Measurements from ENCODE around the gene EML3.
"Not testable (repeated sequence)": the region's sequence is repeated elsewhere in the genome, so short reads cannot be mapped to it uniquely, and the experiment has no call there.

Gene EML3

DNA sequence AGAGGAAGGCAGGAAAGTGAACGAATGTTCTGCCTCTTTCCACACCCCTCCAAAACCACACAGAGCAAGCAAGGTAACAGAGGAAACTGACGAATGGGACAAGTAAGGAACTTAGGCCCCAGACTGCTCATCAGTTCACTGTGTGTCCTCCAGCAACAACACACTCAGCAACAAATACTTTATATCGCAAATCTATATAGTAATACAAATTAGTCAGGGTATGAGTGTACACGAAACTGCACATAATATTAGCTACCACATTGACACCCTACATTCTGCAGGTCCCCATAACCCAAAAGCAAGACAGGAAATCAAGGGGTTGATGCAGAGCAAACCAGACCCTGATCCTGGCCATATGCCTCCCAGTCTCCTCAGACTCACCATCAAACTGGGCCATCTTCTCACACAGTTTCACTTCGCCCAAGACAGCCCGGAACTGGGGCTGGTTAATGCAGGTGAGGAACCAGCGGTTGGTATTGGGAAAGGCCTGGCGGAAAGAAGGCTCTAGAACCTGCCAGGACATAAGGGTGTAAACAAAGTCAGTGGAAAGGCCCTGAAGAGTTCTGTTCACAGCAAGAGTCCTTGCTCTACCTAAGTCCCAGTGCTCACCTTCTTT is 45.4 kb downstream of the EML3 start:
- TF ChIP-seq, protein P1, sequence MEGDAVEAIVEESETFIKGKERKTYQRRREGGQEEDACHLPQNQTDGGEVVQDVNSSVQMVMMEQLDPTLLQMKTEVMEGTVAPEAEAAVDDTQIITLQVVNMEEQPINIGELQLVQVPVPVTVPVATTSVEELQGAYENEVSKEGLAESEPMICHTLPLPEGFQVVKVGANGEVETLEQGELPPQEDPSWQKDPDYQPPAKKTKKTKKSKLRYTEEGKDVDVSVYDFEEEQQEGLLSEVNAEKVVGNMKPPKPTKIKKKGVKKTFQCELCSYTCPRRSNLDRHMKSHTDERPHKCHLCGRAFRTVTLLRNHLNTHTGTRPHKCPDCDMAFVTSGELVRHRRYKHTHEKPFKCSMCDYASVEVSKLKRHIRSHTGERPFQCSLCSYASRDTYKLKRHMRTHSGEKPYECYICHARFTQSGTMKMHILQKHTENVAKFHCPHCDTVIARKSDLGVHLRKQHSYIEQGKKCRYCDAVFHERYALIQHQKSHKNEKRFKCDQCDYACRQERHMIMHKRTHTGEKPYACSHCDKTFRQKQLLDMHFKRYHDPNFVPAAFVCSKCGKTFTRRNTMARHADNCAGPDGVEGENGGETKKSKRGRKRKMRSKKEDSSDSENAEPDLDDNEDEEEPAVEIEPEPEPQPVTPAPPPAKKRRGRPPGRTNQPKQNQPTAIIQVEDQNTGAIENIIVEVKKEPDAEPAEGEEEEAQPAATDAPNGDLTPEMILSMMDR (IDR thresholded peaks at IDR 0.05; ENCODE audit: insufficient read depth, missing control alignments): no peak
- no peak for DNase-seq (ENCODE audit: insufficient read length, low spot score)
- FAIRE-seq: no peak

- TF ChIP-seq, protein P1 (IDR thresholded peaks at IDR 0.05; ENCODE audit: insufficient read depth, missing control alignments): no peak
- FAIRE-seq: no peak
- no peak for DNase-seq (ENCODE audit: insufficient read length, low spot score)
Observed at GRCh38 chr11:62566247-62566646, 46.3 kb downstream of the EML3 start.

- TF ChIP-seq, protein P1 (IDR thresholded peaks at IDR 0.05; ENCODE audit: insufficient read depth, missing control alignments): no peak
- FAIRE-seq (no peak), DNase-seq (ENCODE audit: insufficient read length, low spot score) (no peak)
Observed at GRCh38 chr11:62565100-62565802, 47.3 kb downstream of the EML3 start.

DNA sequence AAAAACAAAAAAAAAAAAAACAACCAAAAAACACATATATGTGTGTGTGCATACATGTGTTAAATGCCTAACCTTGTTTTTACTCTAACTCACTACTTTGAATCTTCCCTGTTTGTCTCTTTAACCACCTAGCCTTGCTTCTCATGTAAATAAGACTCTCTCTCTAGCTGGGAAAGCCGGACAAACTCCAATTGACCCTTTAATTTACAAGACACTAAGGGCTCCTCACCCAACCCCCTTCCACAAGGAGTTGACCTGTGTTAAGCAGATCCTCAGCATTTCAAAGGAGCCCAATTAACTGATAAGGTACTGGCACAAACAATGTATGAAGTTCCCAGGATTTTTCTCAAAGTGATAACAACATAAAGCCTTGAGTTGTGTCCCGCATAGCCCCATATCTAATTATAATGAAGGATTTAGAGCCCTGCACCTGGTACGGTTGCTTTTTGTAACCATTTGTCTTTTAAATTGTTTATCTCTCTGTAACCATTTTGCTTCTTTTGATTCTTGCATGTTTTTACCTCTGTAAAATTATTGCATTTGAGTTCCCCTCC is 50.8 kb downstream of the EML3 start:
- not testable (repeated sequence) for FAIRE-seq; DNase-seq (ENCODE audit: insufficient read length, low spot score)

DNA sequence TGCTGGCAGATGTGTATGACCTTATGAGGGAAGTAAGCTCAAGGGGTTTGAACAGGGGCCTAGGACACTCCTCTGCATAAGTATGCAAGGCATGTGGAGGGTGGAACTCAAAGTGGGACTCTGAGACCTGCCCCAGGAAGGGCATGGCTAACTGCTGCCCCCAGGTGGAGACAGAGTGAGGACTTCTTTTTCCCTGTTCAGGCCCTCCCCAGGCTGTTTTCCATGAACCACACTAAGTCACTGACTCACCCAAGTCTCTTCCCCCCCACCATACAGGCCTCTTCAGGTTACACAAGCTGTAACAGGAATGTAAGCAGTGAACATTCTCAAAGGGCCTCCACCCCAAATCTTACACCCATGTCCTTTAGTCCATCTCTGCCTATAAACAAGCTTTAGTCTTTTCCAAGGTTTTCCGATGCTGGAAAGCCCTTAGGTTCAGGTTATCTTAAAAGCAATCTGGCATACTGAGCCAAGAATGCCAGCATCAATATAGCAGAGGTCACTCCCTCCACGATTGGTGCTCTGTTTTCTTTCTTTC is 51.9 kb downstream of the EML3 start:
- FAIRE-seq (no peak), DNase-seq (ENCODE audit: insufficient read length, low spot score) (no peak)
- TF ChIP-seq, protein P1 (IDR thresholded peaks at IDR 0.05; ENCODE audit: insufficient read depth, missing control alignments): peak; percentile 59

DNA sequence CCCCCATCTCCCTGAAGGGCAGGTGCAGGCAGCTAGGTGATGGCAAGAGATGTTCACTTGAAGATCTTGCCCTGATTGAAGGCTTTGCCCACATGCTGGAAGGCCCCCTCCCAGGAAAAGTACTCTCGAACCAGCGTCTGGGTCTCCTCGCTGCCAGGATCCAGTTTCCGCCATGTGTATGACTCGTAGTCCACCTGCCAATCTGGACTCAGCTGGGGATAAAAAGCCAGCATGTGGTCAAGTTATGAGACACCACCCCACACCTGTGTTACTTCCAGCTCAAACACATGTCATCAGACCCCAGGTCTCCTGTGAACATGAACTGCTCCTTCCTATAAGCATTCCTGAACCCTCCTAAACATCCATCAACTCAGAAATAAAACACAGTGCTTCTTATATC is 52.9 kb downstream of the EML3 start:
- not testable (repeated sequence) for DNase-seq (ENCODE audit: insufficient read length, low spot score); FAIRE-seq

DNA sequence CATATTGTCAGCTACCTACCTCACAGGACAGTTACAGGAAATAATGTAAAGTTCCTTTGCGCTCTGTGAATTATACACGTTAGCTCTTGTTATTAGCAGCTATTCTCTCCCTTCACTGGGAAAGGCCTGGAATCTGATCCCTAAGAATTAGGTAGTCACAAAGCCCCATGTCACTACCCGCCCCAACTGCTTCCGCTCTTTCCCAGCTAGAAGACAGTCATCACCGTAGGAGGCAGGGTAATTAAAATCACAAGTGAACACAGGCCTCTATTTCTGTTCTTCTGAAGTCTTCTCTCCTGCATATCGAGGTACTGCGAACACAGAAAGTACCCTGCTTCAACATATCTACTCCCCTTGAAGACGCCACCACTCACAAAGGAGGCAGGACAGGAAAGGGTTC is 53.4 kb downstream of the EML3 start:
- DNase-seq (ENCODE audit: insufficient read length, low spot score) (no peak), FAIRE-seq (no peak)
- TF ChIP-seq, protein P1 (IDR thresholded peaks at IDR 0.05; ENCODE audit: insufficient read depth, missing control alignments): no peak

GRCh38 chr11:62558669-62559068 is 53.9 kb downstream of the EML3 start:
- no peak for DNase-seq (ENCODE audit: insufficient read length, low spot score)
- FAIRE-seq: no peak
- TF ChIP-seq, protein P1 (IDR thresholded peaks at IDR 0.05; ENCODE audit: insufficient read depth, missing control alignments): no peak
